ENCODE data around the gene SH3GL3. TPM values are rescaled to one million over a fixed set of nuclear protein-coding genes. Genes with fewer than 3 reads are reported as not detected.

The SH3GL3 gene
- total RNA-seq, 4 donors from 2014 or later: 0.40 TPM; not detected in 3

DNA sequence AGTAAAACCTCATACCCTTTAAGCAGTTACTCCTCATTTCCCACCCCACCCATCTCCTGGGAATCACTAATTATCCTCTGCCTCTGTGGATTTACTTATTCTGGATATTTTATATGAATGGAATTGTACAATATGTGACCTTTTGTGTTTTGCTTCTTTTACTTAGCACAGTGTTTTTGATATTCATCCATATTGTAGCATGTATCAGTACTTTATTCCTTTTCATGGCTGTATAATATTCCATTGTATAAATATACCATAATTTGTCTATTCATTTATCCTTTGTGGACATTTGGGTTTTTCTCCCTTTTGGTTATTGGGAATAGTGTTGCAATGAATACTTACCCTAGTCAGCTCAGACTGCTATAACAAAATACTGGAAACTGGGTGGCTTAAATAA lies 39.2 kb downstream of the SH3GL3 start:
- H3K4me1 ChIP-seq: no peaks in the 10 kb centered on the region
- no peak overlapping the region for H3K4me3 ChIP-seq (replicated peaks in 1 of 3)
- H3K36me3 ChIP-seq: no peaks in the 10 kb centered on the region
- no peak for DNase-seq
- no peaks in the 10 kb centered on the region for H3K9me3 ChIP-seq
- no peak overlapping the region for H3K27ac ChIP-seq
- H3K27me3 ChIP-seq: no peaks in the 10 kb centered on the region
- intact Hi-C loops (cut with DNase I): no loop called here
- TF ChIP-seq, protein P1, sequence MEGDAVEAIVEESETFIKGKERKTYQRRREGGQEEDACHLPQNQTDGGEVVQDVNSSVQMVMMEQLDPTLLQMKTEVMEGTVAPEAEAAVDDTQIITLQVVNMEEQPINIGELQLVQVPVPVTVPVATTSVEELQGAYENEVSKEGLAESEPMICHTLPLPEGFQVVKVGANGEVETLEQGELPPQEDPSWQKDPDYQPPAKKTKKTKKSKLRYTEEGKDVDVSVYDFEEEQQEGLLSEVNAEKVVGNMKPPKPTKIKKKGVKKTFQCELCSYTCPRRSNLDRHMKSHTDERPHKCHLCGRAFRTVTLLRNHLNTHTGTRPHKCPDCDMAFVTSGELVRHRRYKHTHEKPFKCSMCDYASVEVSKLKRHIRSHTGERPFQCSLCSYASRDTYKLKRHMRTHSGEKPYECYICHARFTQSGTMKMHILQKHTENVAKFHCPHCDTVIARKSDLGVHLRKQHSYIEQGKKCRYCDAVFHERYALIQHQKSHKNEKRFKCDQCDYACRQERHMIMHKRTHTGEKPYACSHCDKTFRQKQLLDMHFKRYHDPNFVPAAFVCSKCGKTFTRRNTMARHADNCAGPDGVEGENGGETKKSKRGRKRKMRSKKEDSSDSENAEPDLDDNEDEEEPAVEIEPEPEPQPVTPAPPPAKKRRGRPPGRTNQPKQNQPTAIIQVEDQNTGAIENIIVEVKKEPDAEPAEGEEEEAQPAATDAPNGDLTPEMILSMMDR (IDR thresholded peaks at IDR 0.05): no peak
- no peak for TF ChIP-seq POLR2A (IDR thresholded peaks at IDR 0.05)

DNA sequence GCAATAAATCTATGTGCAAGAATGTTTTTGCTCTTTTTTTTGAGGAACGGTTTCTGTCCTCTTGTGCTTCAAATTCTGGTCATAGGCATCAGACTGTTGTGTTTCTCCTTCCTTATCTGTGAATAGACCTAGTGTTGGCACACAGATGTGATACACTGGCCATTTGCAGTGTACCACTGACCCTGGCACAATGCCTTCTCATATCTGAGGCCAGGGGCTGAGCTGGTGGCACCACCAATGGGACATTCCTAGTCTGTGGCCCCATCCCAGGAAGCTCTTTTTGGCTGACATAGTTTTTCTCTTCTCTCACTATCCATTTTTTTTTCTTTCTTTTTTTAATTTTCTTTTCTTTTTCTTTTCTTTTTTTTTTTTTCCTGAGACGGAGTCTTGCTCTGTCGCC lies 40.4 kb downstream of the SH3GL3 start:
- intact Hi-C loops (cut with DNase I): no loop called here
- Histone ChIP-seq H3K27me3 (no peaks in the 10 kb centered on the region), H3K4me1 (no peaks in the 10 kb centered on the region), H3K9me3 (no peaks in the 10 kb centered on the region), H3K27ac (no peak overlapping the region), H3K36me3 (no peaks in the 10 kb centered on the region), H3K4me3 (replicated peaks in 1 of 3) (no peak overlapping the region)
- WGBS, 2 donors: 88 to 91% methylated on average over 3 of the region's 3 CpGs
- no peak for DNase-seq
- TF ChIP-seq, protein P1 (IDR thresholded peaks at IDR 0.05): no peak
- TF ChIP-seq POLR2A (IDR thresholded peaks at IDR 0.05): no peak

DNA sequence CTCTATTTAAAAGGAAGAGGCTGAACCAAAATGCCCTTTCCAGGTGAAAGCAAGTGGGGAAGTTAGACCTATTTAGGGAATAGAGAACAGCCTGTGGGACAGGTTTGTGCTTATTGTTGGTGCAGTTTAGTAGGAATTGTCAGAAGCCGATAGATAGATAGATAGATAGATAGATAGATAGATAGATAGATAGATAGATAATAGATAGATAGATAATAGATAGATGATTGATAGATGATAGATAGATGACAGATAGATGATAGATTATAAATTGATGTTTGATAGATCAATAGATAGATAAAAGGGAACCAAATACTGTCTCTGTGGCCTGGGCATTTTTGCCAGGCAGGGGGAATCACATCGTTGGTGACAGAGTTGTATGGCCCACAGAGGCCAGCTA lies 42.5 kb downstream of the SH3GL3 start:
- no peak overlapping the region for H3K27ac ChIP-seq
- no peak for DNase-seq
- H3K4me1 ChIP-seq: no peaks in the 10 kb centered on the region
- TF ChIP-seq POLR2A (IDR thresholded peaks at IDR 0.05): no peak
- TF ChIP-seq, protein P1 (IDR thresholded peaks at IDR 0.05): no peak
- H3K4me3 ChIP-seq (replicated peaks in 1 of 3): no peak overlapping the region
- no peaks in the 10 kb centered on the region for H3K36me3 ChIP-seq
- intact Hi-C loops (cut with DNase I): no loop called here
- WGBS, 2 donors: 90 to 91% methylated on average over 2 of the region's 2 CpGs
- no peaks in the 10 kb centered on the region for H3K27me3 ChIP-seq
- no peaks in the 10 kb centered on the region for H3K9me3 ChIP-seq

DNA sequence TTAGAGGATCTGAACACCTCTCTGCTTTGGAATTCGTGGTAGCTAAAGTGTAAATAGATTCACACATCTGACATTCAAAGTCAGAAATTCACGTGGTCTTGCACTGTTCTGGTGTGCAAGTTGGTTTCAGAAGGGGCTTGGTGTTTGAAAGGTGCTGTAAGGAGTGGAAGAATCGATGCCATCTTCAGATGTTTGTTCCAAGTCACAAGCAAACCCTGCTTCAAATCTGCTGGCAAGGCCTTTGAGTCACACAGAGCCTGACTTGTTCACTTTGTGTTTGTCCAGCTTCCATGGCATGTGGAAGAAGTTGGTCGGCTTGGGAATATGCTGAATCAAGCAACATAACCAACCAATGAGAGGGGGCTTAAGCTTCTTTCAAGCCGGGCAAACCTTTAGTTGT lies 44.3 kb downstream of the SH3GL3 start:
- no peak for DNase-seq
- intact Hi-C loops (cut with DNase I): no loop called here
- no peaks in the 10 kb centered on the region for H3K4me1 ChIP-seq
- H3K4me3 ChIP-seq (replicated peaks in 1 of 3): no peak overlapping the region
- H3K36me3 ChIP-seq: no peaks in the 10 kb centered on the region
- no peak overlapping the region for H3K27ac ChIP-seq
- H3K9me3 ChIP-seq: no peaks in the 10 kb centered on the region
- no peaks in the 10 kb centered on the region for H3K27me3 ChIP-seq
- 70 to 76% methylated on average over 5 of the region's 5 CpGs for WGBS, 2 donors
- no peak for TF ChIP-seq POLR2A (IDR thresholded peaks at IDR 0.05)
- TF ChIP-seq, protein P1 (IDR thresholded peaks at IDR 0.05): no peak

DNA sequence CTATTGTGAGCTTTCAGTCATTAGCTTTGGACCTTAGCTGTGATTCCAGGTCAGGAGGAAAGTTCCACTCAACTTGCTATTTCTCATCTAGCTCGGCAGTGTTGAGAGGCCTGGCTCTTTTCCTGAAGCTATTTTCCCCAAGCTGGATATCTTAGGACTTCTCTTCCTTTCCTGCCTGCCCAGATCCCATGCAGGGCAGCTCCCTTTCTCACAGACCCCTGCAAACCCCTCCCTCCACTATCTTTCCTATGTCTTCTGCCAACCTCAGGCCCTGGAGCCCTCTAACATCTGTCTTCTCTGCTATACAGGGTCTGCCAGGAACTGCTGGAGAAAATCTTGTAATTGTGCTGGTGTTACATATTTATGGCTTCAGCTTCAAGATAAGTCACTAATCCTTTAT lies 49.6 kb downstream of the SH3GL3 start:
- WGBS, 2 donors: 58 to 69% methylated on average over 1 of the region's 1 CpG
- Histone ChIP-seq H3K4me3 (replicated peaks in 1 of 3) (no peak overlapping the region), H3K27ac (no peak overlapping the region), H3K4me1 (no peaks in the 10 kb centered on the region), H3K27me3 (no peaks in the 10 kb centered on the region), H3K9me3 (no peaks in the 10 kb centered on the region), H3K36me3 (no peaks in the 10 kb centered on the region)
- no peak for DNase-seq
- intact Hi-C loops (cut with DNase I): no loop called here
- TF ChIP-seq, protein P1 (IDR thresholded peaks at IDR 0.05): no peak
- no peak for TF ChIP-seq POLR2A (IDR thresholded peaks at IDR 0.05)
